Renal pelvis (tissue), 4 donors: Measurements from ENCODE around the gene RPS27. TPM values are rescaled to one million over a fixed set of nuclear protein-coding genes. Genes with fewer than 3 reads are reported as not detected.
"Not testable (repeated sequence)": the region's sequence is repeated elsewhere in the genome, so short reads cannot be mapped to it uniquely, and the experiment has no call there.

Experiments used
- DNase-seq: peaks from one replicate; pipeline ENCODE4 v3.0.0-alpha.2; 2013
- polyA plus RNA-seq, 3 donors: library from polyadenylated mRNA; unstranded; fragments of 120-200 nt; gene quantifications; one replicate each; pipeline ENCODE4 v1.2.1, GENCODE V29; 2013; ENCODE audit not compliant: insufficient read length in 3 of 3

The RPS27 gene
- polyA plus RNA-seq, 3 donors: 2,710 to 3,426 (median 2,811) TPM

DNA sequence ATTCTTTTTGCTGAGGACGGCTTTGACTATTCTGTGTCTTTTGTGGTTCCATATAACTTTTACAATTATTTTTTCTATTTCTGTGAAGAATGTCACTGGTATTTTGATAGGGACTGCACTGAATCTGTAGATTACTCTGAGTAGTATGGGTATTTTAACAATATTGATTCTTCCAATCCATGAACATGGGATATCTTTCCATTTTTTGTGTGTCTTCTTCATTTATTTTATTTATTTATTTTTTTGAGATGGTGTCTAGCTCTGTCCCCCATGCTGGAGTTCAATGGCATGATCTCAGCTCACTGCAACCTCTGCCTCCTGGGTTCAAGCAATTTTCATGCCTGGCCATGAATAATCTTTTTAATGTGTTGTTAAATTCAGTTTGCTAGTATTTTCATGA, 43.1 kb downstream of the RPS27 start:
- DNase-seq: not testable (repeated sequence)

Other genes with a start within 250 kb of the RPS27 start
- gene SLC27A3, start 215.4 kb upstream of the RPS27 start, polyA plus RNA-seq: 10 to 100 TPM; 36.4 to 44.4 (median 40.0) TPM
- 10 to 100 TPM; 25.5 to 38.5 (median 34.4) TPM for gene GATAD2B, start 67.8 kb upstream of the RPS27 start, polyA plus RNA-seq
- 10 to 100 TPM; 36.8 to 50.1 (median 49.5) TPM for gene DENND4B, start 44.0 kb upstream of the RPS27 start, polyA plus RNA-seq
- gene CRTC2, start 32.1 kb upstream of the RPS27 start, polyA plus RNA-seq: 10 to 100 TPM; 40.9 to 57.5 (median 55.0) TPM
- 10 to 100 TPM; 86.3 to 94.0 (median 87.2) TPM for gene SLC39A1, start 27.2 kb upstream of the RPS27 start, polyA plus RNA-seq
- gene CREB3L4, start 22.9 kb upstream of the RPS27 start, polyA plus RNA-seq: 10 to 100 TPM; 32.1 to 43.2 (median 42.6) TPM
- gene JTB, start 13.1 kb upstream of the RPS27 start, polyA plus RNA-seq: 100 to 1,000 TPM; 103 to 125 (median 103) TPM
- 100 to 1,000 TPM; 153 to 184 (median 182) TPM for gene RAB13, start 4.4 kb upstream of the RPS27 start, polyA plus RNA-seq
- gene NUP210L, start 164.3 kb downstream of the RPS27 start, polyA plus RNA-seq: under 1 TPM; 0.06 to 0.30 (median 0.16) TPM
- 100 to 1,000 TPM; 266 to 285 (median 281) TPM for gene TPM3, start 201.3 kb downstream of the RPS27 start, polyA plus RNA-seq
- not detected for gene CFAP141, start 215.6 kb downstream of the RPS27 start, polyA plus RNA-seq
- gene UBAP2L, start 230.2 kb downstream of the RPS27 start, polyA plus RNA-seq: 100 to 1,000 TPM; 173 to 201 (median 194) TPM